RWPE2 (cell line): ENCODE measurements around the gene ADCY1.

Experiments used
- ATAC-seq: fragments of 200-7000 bp; cut with Tn5 transposase; 3 replicates; pipeline ENCODE4 v1.9.1; 2021; ENCODE audit warnings: low read depth
- DNase-seq: peaks from one replicate; pipeline ENCODE4 v3.0.0-alpha.2; 2020; ENCODE audit warnings: low spot score
- H3K27ac ChIP-seq: fragments of 450-650 bp; 2 replicates; pipeline ENCODE4 v1.5.1; 2017; ENCODE audit warnings: mild to moderate bottlenecking; ENCODE audit not compliant: poor library complexity, severe bottlenecking
- H3K27me3 ChIP-seq: fragments of 250-450 bp; sonication (Bioruptor Pico); 2 replicates; pipeline ENCODE4 v1.5.1; 2021; ENCODE audit warnings: mild to moderate bottlenecking, moderate library complexity; ENCODE audit not compliant: insufficient read depth, poor library complexity, severe bottlenecking
- H3K36me3 ChIP-seq: fragments of 250-450 bp; sonication (Bioruptor Pico); 2 replicates; pipeline ENCODE4 v1.5.1; 2020; ENCODE audit warnings: low read depth, mild to moderate bottlenecking, moderate library complexity
- H3K4me1 ChIP-seq: fragments of 250-450 bp; sonication (Bioruptor Pico); 2 replicates; pipeline ENCODE4 v1.5.1; 2021; ENCODE audit warnings: mild to moderate bottlenecking, moderate library complexity; ENCODE audit not compliant: insufficient read depth, poor library complexity, severe bottlenecking
- H3K4me3 ChIP-seq: fragments of 250-450 bp; sonication (Bioruptor Pico); 2 replicates; pipeline ENCODE4 v1.5.1; 2021; ENCODE audit warnings: mild to moderate bottlenecking, moderate library complexity; ENCODE audit not compliant: severe bottlenecking
- H3K9me3 ChIP-seq: fragments of 250-450 bp; sonication (Bioruptor Pico); 2 replicates; pipeline ENCODE4 v1.5.1; 2021; ENCODE audit warnings: mild to moderate bottlenecking, moderate library complexity; ENCODE audit not compliant: severe bottlenecking
- TF ChIP-seq, protein P1 (sequence below): fragments of 450-650 bp; IDR thresholded peaks from one replicate; pipeline ENCODE4 v1.5.1; 2017; ENCODE audit warnings: mild to moderate bottlenecking, moderate library complexity; ENCODE audit not compliant: poor library complexity, severe bottlenecking

ADCY1 gene

DNA sequence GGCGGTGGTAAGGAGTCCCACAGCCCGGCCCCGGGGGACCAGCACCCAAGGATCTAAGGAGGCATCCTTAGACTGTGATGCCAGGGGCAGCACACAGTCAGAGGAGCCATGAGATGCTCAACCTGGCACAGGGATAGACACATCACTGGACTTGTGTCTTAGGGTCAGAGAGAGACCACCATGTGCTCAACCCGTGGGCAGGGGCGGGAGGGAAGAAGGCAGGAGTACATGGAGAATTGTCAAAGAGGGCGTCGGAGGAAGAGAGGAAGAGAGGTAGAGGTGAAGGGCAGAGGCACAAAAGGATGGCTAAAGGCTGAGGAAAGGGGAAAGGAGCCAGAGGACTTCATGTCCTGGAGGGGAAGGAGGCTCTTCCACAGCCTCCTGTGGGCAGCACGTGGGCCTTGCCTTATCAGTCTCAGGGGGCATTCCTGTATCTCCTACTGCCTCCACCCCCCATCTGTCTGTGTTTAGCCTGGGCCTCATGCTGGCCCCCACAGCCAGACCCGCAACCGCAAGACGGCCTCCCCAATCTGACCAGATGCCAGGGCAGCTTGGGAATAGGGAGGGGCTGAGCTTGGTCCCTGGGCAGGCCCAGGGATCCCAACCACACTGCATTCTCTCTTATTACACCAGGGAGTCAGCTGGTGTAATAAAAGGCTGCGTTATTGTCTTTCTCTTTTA is 2.2 kb downstream of the ADCY1 start:
- Histone ChIP-seq H3K27ac (no peak overlapping the region), H3K27me3 (peaks cover 59% of the 10 kb centered on the region), H3K4me3 (no peak overlapping the region), H3K9me3 (no peaks in the 10 kb centered on the region), H3K36me3 (no peaks in the 10 kb centered on the region), H3K4me1 (no peaks in the 10 kb centered on the region)
- no peak for ATAC-seq
- no peak for DNase-seq
- TF ChIP-seq, protein P1, sequence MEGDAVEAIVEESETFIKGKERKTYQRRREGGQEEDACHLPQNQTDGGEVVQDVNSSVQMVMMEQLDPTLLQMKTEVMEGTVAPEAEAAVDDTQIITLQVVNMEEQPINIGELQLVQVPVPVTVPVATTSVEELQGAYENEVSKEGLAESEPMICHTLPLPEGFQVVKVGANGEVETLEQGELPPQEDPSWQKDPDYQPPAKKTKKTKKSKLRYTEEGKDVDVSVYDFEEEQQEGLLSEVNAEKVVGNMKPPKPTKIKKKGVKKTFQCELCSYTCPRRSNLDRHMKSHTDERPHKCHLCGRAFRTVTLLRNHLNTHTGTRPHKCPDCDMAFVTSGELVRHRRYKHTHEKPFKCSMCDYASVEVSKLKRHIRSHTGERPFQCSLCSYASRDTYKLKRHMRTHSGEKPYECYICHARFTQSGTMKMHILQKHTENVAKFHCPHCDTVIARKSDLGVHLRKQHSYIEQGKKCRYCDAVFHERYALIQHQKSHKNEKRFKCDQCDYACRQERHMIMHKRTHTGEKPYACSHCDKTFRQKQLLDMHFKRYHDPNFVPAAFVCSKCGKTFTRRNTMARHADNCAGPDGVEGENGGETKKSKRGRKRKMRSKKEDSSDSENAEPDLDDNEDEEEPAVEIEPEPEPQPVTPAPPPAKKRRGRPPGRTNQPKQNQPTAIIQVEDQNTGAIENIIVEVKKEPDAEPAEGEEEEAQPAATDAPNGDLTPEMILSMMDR = no peak

DNA sequence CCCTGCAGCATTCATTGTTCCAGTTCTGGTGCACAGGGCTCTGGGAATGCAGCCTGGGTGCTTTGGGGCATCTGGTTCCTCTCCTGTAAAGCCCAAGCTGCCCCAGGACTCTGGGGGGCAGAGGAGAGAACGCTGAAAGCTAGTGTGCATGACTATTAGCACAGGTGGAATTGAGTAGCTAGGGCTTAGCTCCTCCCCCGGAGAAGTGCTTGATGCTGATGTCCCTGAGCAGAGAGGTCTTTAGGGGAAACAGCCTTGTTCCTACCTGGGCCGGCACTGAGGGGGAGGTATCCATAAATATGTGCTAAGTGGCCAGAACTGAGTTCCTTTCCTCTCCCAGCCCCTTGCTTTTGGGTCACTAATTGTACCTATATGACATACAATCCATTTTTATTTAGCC is 3.9 kb downstream of the ADCY1 start:
- TF ChIP-seq, protein P1 = no peak
- H3K4me1 ChIP-seq = no peaks in the 10 kb centered on the region
- no peak overlapping the region for H3K27ac ChIP-seq
- ATAC-seq = no peak
- H3K27me3 ChIP-seq = peaks cover 46% of the 10 kb centered on the region
- DNase-seq = no peak
- no peaks in the 10 kb centered on the region for H3K36me3 ChIP-seq
- no peak overlapping the region for H3K4me3 ChIP-seq
- no peaks in the 10 kb centered on the region for H3K9me3 ChIP-seq

DNA sequence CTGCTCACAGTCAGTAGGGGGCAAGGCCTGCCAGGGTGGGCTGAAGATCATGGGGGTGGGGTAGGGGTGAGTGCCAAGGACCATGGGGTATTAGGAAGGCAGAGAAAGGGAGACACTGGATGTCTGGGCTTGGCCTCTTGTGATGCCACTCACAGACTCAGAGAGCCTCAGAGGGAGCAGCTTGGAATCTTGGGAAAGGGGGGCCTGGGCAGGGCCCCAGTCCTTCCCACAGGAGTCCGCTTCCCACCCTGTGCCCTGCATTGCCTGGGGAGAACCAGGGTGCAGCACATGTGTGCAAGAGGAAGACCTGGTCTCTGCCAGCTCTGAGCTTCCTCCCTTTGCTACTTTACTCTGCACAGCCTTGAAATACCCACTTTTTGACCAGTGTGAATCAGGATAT is 4.3 kb downstream of the ADCY1 start:
- no peak overlapping the region for H3K4me3 ChIP-seq
- H3K27ac ChIP-seq = no peak overlapping the region
- ATAC-seq (no peak), DNase-seq (no peak)
- H3K27me3 ChIP-seq = peaks cover 41% of the 10 kb centered on the region
- no peaks in the 10 kb centered on the region for H3K36me3 ChIP-seq
- TF ChIP-seq, protein P1 = no peak
- no peaks in the 10 kb centered on the region for H3K9me3 ChIP-seq
- no peaks in the 10 kb centered on the region for H3K4me1 ChIP-seq

DNA sequence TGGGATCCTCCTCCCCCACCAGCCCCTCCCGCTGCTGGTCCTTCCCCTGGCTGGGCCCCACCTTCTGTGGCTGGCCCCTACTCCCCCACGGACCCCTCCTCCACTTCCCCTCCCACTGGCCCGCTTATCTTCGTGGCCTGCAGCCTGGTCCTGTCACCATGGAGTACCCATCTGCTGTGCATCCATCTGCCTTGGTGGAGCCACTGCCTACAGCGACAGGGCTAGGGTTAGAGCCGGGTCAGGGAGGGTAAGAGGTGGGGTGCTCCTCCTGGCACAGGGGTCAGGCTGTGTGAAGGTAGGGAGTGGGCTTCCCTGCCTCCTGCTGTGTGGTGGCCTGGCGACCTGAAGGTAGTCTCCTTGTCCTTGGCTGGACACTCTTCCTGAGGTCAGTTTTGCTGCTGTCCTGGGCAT is 5.2 kb downstream of the ADCY1 start:
- TF ChIP-seq, protein P1 = no peak
- ATAC-seq = no peak
- H3K36me3 ChIP-seq = no peaks in the 10 kb centered on the region
- H3K4me1 ChIP-seq = no peaks in the 10 kb centered on the region
- no peak for DNase-seq
- no peak overlapping the region for H3K27ac ChIP-seq
- H3K9me3 ChIP-seq = no peaks in the 10 kb centered on the region
- no peak overlapping the region for H3K4me3 ChIP-seq
- peaks cover 35% of the 10 kb centered on the region for H3K27me3 ChIP-seq
